Right ventricle myocardium inferior (tissue), 1 donor: ENCODE measurements around the gene ARF1. TPM values are rescaled to one million over a fixed set of nuclear protein-coding genes. Genes with fewer than 3 reads are reported as not detected.

Experiments
- microRNA-seq: library from miRNA; unstranded; fragments of <30 nt; microRNA quantifications from one replicate; pipeline ENCODE4 v1.2.0, GENCODE V29; 2020
- total RNA-seq: library from RNA; stranded (reverse); fragmentation: NEBNext Ultra II Directional; extraction: Animal tissue kit (Norgen Biotek cat#: 25700); gene quantifications from one replicate; pipeline ENCODE4 v1.2.1, GENCODE V29; 2021
- donor health status: DM: no; HTN: yes; CAD: no; lungs with severe emphysema.

The ARF1 gene
- total RNA-seq, 1 donor from 2014 or later: 281 TPM

Small RNAs within 50 kb of the gene (microRNA-seq; reads per million reads assigned to microRNA genes)
- not detected for gene MIR3620

Other genes with a start within 250 kb of the ARF1 start
- gene WNT9A, start 134.8 kb upstream of the ARF1 start, total RNA-seq: 0.73 TPM
- not detected for gene WNT3A, start 75.7 kb upstream of the ARF1 start, total RNA-seq
- 6.0 TPM for gene C1orf35, start 20.6 kb downstream of the ARF1 start, total RNA-seq
- gene MRPL55, start 26.6 kb downstream of the ARF1 start, total RNA-seq: 57.0 TPM
- 162 TPM for gene GUK1, start 57.6 kb downstream of the ARF1 start, total RNA-seq
- gene GJC2, start 67.2 kb downstream of the ARF1 start, total RNA-seq: 1.6 TPM
- gene IBA57, start 83.1 kb downstream of the ARF1 start, total RNA-seq: 12.7 TPM
- 275 TPM for gene OBSCN, start 125.3 kb downstream of the ARF1 start, total RNA-seq